Testis (tissue), 3 donors: ENCODE data around the gene ZSCAN30. TPM values are rescaled to one million over a fixed set of nuclear protein-coding genes. Genes with fewer than 3 reads are reported as not detected.

Experiments used
- DNase-seq: peaks from one replicate; pipeline ENCODE4 v3.0.0-alpha.2; 2019
- H3K27ac ChIP-seq, 2 donors: fragments of 200-600 bp; sonication (generic); one replicate each; pipeline ENCODE4 v1.5.1; 2019
- H3K27me3 ChIP-seq: fragments of 200-600 bp; sonication (generic); one replicate; pipeline ENCODE4 v1.5.1; 2019
- H3K36me3 ChIP-seq: fragments of 200-600 bp; sonication (generic); one replicate; pipeline ENCODE4 v1.5.1; 2017; ENCODE audit warnings: low read depth; ENCODE audit errors: missing control alignments
- H3K4me1 ChIP-seq: fragments of 200-600 bp; sonication (generic); one replicate; pipeline ENCODE4 v1.5.1; 2019
- H3K4me3 ChIP-seq, 2 donors: fragments of 200-600 bp; sonication (generic); one replicate each; pipeline ENCODE4 v1.5.1; 2017 to 2019
- H3K9me3 ChIP-seq: fragments of 200-600 bp; sonication (generic); one replicate; pipeline ENCODE4 v1.5.1; 2017
- POLR2A ChIP-seq: fragments of 450-650 bp; IDR thresholded peaks from one replicate; pipeline ENCODE4 v1.6.1; 2017; ENCODE audit warnings: antibody characterized with exemption, mild to moderate bottlenecking, moderate library complexity
- WGBS, 2 donors: methylation state at CpG; one replicate each; pipeline ENCODE4 v1.1.5; 2018; 5-methylcytosine and 5-hydroxymethylcytosine counted together
- intact Hi-C: fragments of 100-400 bp; cut with DNase I; formaldehyde crosslinking; loops from one replicate; pipeline ENCODE4 v1.15.1; 2023; ENCODE audit warnings: low total_unique reads
- polyA plus RNA-seq: library from polyadenylated mRNA; stranded (reverse); fragments of 350-450 nt; fragmentation: Illumina TruSeq; extraction: RNeasy Lipid Tissue Mini Kit (QIAGEN cat#74804); gene quantifications from one replicate; pipeline ENCODE4 v1.2.3, GENCODE V29; 2014; ENCODE audit warnings: low read depth, low replicate concordance; ENCODE audit not compliant: insufficient read depth
- total RNA-seq, 2 donors: library from RNA; depleted of rRNA; stranded (reverse); fragments of >200 nt; gene quantifications; one replicate each; pipeline ENCODE4 v1.2.3, GENCODE V29; 2016
- TF ChIP-seq, protein P1 (sequence below), 3 experiments: fragments of 450-650 bp in 2 of 3; fragments of 200-600 bp in 1 of 3; sonication (generic) in 1 of 3; IDR thresholded peaks; one replicate each; pipeline ENCODE4 v1.5.1; 2016 to 2019; ENCODE audit warnings: antibody characterized with exemption in 3 of 3, mild to moderate bottlenecking in 2 of 3, moderate library complexity in 1 of 3

Gene ZSCAN30
- total and polyA plus RNA-seq, 3 donors from 2014 or later = 15.9 to 31.5 (median 24.5) TPM

DNA sequence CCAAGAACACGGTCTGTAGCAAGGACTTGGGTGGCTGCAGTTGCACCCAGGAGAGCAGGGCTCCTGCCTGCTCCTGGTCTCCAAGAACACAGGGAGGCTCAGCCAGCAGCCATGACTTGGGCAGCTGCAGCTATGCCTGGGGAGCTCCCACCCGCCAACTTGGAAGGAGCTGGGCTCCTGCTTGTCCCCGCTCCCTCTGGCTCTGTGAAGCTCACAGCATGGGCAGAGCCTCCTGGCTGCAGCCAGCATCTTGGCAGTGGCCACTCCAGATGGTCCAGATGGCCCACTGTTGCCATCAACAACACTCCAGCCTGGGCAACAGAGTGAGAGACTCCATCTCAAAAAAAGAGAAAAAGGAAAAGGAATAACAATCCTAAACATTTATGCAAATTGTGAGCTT lies 5.2 kb downstream of the ZSCAN30 start:
- no peak for DNase-seq

GRCh38 chr18:35283923-35284794 lies 5.9 kb downstream of the ZSCAN30 start:
- no peaks in the 10 kb centered on the region for H3K27me3 ChIP-seq
- H3K36me3 ChIP-seq = no peaks in the 10 kb centered on the region
- TF ChIP-seq POLR2A = no peak
- TF ChIP-seq, protein P1, sequence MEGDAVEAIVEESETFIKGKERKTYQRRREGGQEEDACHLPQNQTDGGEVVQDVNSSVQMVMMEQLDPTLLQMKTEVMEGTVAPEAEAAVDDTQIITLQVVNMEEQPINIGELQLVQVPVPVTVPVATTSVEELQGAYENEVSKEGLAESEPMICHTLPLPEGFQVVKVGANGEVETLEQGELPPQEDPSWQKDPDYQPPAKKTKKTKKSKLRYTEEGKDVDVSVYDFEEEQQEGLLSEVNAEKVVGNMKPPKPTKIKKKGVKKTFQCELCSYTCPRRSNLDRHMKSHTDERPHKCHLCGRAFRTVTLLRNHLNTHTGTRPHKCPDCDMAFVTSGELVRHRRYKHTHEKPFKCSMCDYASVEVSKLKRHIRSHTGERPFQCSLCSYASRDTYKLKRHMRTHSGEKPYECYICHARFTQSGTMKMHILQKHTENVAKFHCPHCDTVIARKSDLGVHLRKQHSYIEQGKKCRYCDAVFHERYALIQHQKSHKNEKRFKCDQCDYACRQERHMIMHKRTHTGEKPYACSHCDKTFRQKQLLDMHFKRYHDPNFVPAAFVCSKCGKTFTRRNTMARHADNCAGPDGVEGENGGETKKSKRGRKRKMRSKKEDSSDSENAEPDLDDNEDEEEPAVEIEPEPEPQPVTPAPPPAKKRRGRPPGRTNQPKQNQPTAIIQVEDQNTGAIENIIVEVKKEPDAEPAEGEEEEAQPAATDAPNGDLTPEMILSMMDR (IDR thresholded peaks at IDR 0.05) = no peak
- no peak overlapping the region for H3K27ac ChIP-seq
- H3K9me3 ChIP-seq = no peaks in the 10 kb centered on the region
- no peak for DNase-seq
- no peaks in the 10 kb centered on the region for H3K4me1 ChIP-seq
- intact Hi-C loops = no loop called here
- H3K4me3 ChIP-seq = no peak overlapping the region
- 94 to 100% methylated on average over 4 to 7 of the region's 7 CpGs for WGBS, 2 donors

More for the DNA sequence above, 5.2 kb downstream of the ZSCAN30 start:
- Histone ChIP-seq H3K27ac (no peak overlapping the region), H3K9me3 (no peaks in the 10 kb centered on the region), H3K4me3 (no peak overlapping the region), H3K27me3 (no peaks in the 10 kb centered on the region), H3K4me1 (no peaks in the 10 kb centered on the region), H3K36me3 (no peaks in the 10 kb centered on the region)
- WGBS, 2 donors = 83 to 94% methylated on average over 1 to 2 of the region's 3 CpGs
- intact Hi-C loops = no loop called here
- TF ChIP-seq POLR2A = no peak
- TF ChIP-seq, protein P1 (IDR thresholded peaks at IDR 0.05) = no peak

GRCh38 chr18:35282353-35282752 lies 7.7 kb downstream of the ZSCAN30 start:
- H3K4me3 ChIP-seq = no peak overlapping the region
- TF ChIP-seq POLR2A = no peak
- TF ChIP-seq, protein P1 (IDR thresholded peaks at IDR 0.05) = no peak
- H3K9me3 ChIP-seq = no peaks in the 10 kb centered on the region
- no peaks in the 10 kb centered on the region for H3K36me3 ChIP-seq
- H3K4me1 ChIP-seq = no peaks in the 10 kb centered on the region
- 69 to 93% methylated on average over 1 of the region's 1 CpG for WGBS, 2 donors
- H3K27ac ChIP-seq = no peak overlapping the region
- intact Hi-C loops = no loop called here
- no peak for DNase-seq
- no peaks in the 10 kb centered on the region for H3K27me3 ChIP-seq

GRCh38 chr18:35278969-35279368 lies 11.1 kb downstream of the ZSCAN30 start:
- H3K27me3 ChIP-seq = no peaks in the 10 kb centered on the region
- intact Hi-C loops = no loop called here
- no peak for DNase-seq
- no peak overlapping the region for H3K4me3 ChIP-seq
- H3K4me1 ChIP-seq = no peaks in the 10 kb centered on the region
- H3K9me3 ChIP-seq = no peaks in the 10 kb centered on the region
- no peak for TF ChIP-seq POLR2A
- TF ChIP-seq, protein P1 (IDR thresholded peaks at IDR 0.05) = no peak
- H3K36me3 ChIP-seq = no peaks in the 10 kb centered on the region
- H3K27ac ChIP-seq = no peak overlapping the region

DNA sequence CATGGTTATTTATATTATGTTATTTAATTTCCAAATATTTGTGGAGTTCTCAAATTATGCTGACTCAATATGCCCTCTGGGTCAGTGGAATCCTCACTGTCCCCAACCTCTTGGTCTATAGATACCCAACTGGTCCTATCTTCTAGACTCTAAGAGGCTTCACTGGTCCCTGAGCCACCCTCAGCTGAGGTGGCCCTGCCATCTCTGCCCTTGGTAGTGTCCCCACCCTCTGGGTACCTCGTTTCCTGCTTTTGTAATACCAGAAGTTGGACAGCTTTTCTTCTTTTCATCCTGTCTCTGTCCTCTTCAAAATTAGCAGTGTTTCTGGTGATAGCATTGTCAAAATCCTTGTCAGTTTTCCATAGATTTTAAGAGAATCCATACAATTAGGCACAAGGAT lies 11.9 kb downstream of the ZSCAN30 start:
- H3K36me3 ChIP-seq = no peaks in the 10 kb centered on the region
- no peaks in the 10 kb centered on the region for H3K9me3 ChIP-seq
- no peaks in the 10 kb centered on the region for H3K4me1 ChIP-seq
- intact Hi-C loops = no loop called here
- H3K27ac ChIP-seq = no peak overlapping the region
- no peaks in the 10 kb centered on the region for H3K27me3 ChIP-seq
- 87 to 88% methylated on average over 1 of the region's 1 CpG for WGBS, 2 donors
- H3K4me3 ChIP-seq = no peak overlapping the region
- DNase-seq = no peak
- TF ChIP-seq, protein P1 (IDR thresholded peaks at IDR 0.05) = no peak
